NCI-H1694 treated with DMSO at 0.1 percent for 48 hours (cell line): ENCODE results near the gene MASTL.

ENCODE experiments used
- DNase-seq: peaks from one replicate; lab custom pipeline; 2025; lab: John Stamatoyannopoulos, UW

Gene MASTL

DNA sequence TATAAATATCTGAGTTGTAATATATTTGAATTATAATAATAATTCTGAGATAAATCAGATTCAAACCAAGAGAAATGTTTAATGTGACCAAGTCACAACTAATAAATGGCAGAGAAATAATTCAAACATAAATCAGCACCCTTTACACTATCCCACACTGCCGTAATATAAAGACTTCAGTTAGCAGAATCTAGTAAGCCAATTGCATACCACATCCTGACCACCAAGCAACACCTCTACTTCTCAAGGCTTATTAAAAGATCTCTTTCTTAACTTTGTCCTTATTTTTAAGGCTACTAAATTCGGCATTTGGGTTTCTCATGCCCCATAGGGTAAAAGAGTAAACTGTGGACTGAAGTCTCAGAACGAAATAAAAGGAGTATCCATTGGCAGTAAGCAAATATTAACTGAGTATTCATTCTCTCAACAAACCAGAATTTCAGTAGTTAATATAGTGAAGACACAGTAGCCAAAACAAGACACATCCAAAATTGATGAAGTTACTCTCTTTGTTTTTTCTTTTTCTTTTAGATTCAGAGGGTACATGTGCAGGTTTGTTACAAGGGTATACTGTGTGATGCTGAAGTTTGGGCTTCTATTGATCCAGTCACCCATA, 70.6 kb downstream of the MASTL start:
- DNase-seq, result no peak

DNA sequence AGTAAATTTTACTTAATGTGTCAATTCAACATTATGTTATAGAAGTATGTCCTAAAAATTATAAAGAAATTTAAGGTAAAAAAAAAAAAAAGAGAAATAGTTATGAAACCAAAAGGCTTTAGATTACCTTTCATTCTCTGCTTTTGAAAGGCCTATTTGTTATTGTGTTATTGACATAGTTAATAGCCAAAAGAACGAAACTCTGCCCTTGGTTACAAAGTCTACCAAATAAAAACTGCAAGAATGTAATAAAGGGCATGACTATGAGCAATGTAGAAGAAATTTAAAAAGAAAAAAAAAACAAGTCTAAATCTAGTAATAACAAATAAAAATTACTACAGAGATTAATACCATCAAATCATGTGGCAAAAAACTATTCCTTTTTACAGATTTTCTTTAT, 74.9 kb downstream of the MASTL start:
- DNase-seq, result no peak

DNA sequence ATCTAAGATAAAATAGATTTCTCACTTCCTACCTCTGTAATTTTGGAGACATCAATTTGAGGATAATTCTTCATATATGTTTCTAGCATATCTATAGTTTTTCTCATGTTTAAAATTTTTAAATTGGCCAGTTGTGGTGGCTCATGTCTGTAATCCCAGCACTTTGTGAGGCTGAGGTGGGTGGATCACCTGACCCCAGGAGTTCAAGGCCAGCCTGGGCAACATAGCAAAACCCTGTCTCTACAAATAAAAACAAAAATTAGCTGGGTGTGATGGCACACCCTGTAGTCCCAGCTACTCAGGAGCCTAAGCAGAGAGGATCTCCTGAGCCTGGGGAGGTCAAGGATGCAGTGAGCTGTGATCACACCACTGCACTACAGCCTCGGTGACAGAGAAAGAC, 80.6 kb downstream of the MASTL start:
- no peak for DNase-seq
